Activated CD8-positive, alpha-beta T cell treated with anti-CD3 and anti-CD28 coated beads for 36 hours (primary cell): ENCODE results near the gene NRG3. TPM values are rescaled to one million over a fixed set of nuclear protein-coding genes. Genes with fewer than 3 reads are reported as not detected.

Experiments used
- ATAC-seq: fragments of 200-7000 bp; cut with Tn5 transposase; one replicate; pipeline ENCODE4 v1.10.0; 2021; ENCODE audit warnings: mild to moderate bottlenecking, moderate library complexity
- CTCF ChIA-PET: fragments of 350-600 bp; sonication (Branson Sonifier 250); formaldehyde crosslinking; loops from one replicate; lab custom pipeline; 2021; ENCODE audit warnings: antibody characterized with exemption; lab: Charles Lee
- POLR2A ChIA-PET: fragments of 350-600 bp; sonication (Branson Sonifier 250); formaldehyde crosslinking; loops from one replicate; lab custom pipeline; 2021; ENCODE audit warnings: antibody characterized with exemption; lab: Charles Lee
- DNase-seq: peaks from one replicate; pipeline ENCODE4 v3.0.0-alpha.2; 2020
- H3K27ac Mint-ChIP-seq: one replicate; pipeline ENCODE4 v1.8.0; 2021; ENCODE audit warnings: mild to moderate bottlenecking, mixed read lengths
- H3K27me3 Mint-ChIP-seq: one replicate; pipeline ENCODE4 v1.8.0; 2021; ENCODE audit warnings: mixed read lengths
- H3K36me3 Mint-ChIP-seq: one replicate; pipeline ENCODE4 v1.8.0; 2021; ENCODE audit warnings: low read depth, mixed read lengths
- H3K4me1 Mint-ChIP-seq: one replicate; pipeline ENCODE4 v1.8.0; 2021; ENCODE audit warnings: low read depth, mixed read lengths
- H3K4me3 Mint-ChIP-seq: one replicate; pipeline ENCODE4 v1.8.0; 2021; ENCODE audit warnings: mild to moderate bottlenecking, moderate library complexity, mixed read lengths
- H3K9me3 Mint-ChIP-seq: one replicate; pipeline ENCODE4 v1.8.0; 2021; ENCODE audit warnings: mixed read lengths
- intact Hi-C: fragments of 100-400 bp; cut with micrococcal nuclease; formaldehyde crosslinking; loops from one replicate; pipeline ENCODE4 v1.10.0; 2022
- total RNA-seq, 2 experiments: library from RNA; stranded (reverse); gene quantifications; one replicate each; pipeline ENCODE4 v1.2.3, GENCODE V29; 2021
- TF ChIP-seq, protein P1 (sequence below): fragments of 200-600 bp; IDR thresholded peaks from one replicate; pipeline ENCODE4 v1.8.0; 2022; ENCODE audit warnings: antibody characterized with exemption, mild to moderate bottlenecking

NRG3 gene
- total RNA-seq, 2 experiments from 2014 or later, result not detected

DNA sequence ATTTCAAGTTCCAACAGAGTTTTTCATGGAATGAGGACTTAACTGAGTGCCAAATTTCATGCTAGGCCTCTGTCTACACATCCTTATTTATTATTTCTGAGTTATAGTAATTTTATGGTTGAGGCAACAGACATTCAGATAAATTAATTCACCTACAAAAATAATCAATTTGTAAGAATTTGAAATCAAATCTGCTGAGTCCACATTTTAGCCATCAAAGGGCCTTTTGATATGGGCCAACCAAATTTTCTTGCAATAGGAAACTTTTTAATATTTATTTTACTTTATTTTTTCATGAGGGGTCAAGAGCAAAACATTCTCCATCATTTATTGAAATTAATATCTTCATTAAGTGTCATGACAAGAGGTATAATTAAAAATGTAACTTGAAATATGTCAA is 875.5 kb downstream of the NRG3 start:
- CTCF ChIA-PET, result no interaction called here
- TF ChIP-seq, protein P1, sequence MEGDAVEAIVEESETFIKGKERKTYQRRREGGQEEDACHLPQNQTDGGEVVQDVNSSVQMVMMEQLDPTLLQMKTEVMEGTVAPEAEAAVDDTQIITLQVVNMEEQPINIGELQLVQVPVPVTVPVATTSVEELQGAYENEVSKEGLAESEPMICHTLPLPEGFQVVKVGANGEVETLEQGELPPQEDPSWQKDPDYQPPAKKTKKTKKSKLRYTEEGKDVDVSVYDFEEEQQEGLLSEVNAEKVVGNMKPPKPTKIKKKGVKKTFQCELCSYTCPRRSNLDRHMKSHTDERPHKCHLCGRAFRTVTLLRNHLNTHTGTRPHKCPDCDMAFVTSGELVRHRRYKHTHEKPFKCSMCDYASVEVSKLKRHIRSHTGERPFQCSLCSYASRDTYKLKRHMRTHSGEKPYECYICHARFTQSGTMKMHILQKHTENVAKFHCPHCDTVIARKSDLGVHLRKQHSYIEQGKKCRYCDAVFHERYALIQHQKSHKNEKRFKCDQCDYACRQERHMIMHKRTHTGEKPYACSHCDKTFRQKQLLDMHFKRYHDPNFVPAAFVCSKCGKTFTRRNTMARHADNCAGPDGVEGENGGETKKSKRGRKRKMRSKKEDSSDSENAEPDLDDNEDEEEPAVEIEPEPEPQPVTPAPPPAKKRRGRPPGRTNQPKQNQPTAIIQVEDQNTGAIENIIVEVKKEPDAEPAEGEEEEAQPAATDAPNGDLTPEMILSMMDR, result no peak
- no peaks in the 10 kb centered on the region for H3K4me1 Mint-ChIP-seq
- POLR2A ChIA-PET, result no interaction called here
- DNase-seq (no peak), ATAC-seq (no peak)
- intact Hi-C loops, result no loop called here
- H3K36me3 Mint-ChIP-seq, result no peaks in the 10 kb centered on the region
- H3K9me3 Mint-ChIP-seq, result no peaks in the 10 kb centered on the region
- no peaks in the 10 kb centered on the region for H3K27me3 Mint-ChIP-seq
- H3K27ac Mint-ChIP-seq, result no peak overlapping the region
- no peak overlapping the region for H3K4me3 Mint-ChIP-seq

DNA sequence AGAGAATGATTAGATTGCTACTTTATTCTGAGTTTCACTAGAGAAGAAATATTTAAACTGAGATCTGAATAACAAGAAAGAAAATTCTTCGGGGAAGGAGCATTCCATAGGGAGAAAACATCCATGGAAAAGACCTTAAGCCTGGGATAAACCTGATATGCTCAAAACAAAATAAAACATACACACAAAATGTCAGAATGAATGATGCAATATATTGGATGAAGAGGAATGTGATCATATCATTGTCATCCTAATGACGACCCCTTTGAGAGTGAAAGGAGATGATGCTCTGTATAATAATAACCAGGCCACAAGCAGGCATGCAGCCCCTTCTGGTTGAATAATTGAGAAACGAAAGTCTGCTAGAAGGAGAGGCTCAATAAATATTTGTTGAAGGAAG is 882.4 kb downstream of the NRG3 start:
- H3K27ac Mint-ChIP-seq, result no peak overlapping the region
- ChIA-PET CTCF (no interaction called here), POLR2A (no interaction called here)
- TF ChIP-seq, protein P1, result no peak
- ATAC-seq (no peak), DNase-seq (no peak)
- H3K27me3 Mint-ChIP-seq, result no peaks in the 10 kb centered on the region
- no peaks in the 10 kb centered on the region for H3K36me3 Mint-ChIP-seq
- intact Hi-C loops, result no loop called here
- no peak overlapping the region for H3K4me3 Mint-ChIP-seq
- H3K4me1 Mint-ChIP-seq, result no peaks in the 10 kb centered on the region
- H3K9me3 Mint-ChIP-seq, result peaks cover 1% of the 10 kb centered on the region

DNA sequence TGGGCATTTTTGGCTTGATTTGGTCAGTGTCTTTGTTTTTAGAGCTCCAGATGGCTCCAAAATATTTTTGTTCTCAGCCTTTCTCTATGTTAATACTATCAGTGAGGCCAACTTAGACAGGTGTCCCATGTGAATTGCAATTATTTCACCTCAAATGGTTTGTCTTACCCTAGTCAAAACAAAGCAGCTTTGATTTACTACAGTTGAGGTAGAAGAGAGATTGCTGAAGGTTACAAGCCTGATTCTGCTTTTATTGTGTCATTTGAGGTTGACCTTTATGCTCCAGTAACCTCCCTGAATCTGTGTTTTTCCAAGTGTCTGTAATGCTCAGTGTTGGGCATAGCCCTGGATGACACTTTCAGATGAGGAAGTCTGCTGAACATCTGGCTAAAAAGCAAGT is 882.9 kb downstream of the NRG3 start:
- no peak for ATAC-seq
- TF ChIP-seq, protein P1, result no peak
- CTCF ChIA-PET, result no interaction called here
- DNase-seq, result no peak
- Mint-ChIP-seq H3K27me3 (no peaks in the 10 kb centered on the region), H3K4me1 (no peaks in the 10 kb centered on the region), H3K36me3 (no peaks in the 10 kb centered on the region), H3K4me3 (no peak overlapping the region), H3K27ac (no peak overlapping the region), H3K9me3 (peaks cover 1% of the 10 kb centered on the region)
- POLR2A ChIA-PET, result interaction anchor here (0.6 kb wide), 1 partner anchor 1706 kb away, joined by 3 read pairs; no protein-coding TSS in a partner anchor
- intact Hi-C loops, result no loop called here

DNA sequence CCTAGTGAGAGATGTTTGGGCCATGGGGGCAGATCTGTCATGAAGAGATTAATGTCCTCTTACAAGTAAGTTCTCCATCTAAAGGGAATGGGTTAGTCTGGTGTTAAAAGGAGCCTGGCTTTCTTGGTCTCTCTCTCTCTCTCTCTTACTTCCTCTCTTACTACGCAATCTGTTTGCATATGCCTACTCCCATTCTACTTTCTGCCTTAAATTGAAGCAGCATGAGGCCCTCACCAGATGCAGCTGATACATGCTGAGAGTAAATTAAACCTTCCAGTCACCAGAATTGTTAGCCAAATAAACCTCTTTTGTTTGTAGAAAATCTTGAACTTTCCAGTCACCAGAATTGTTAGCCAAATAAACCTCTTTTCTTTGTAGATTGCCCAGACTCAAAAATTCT is 884.1 kb downstream of the NRG3 start:
- ChIA-PET CTCF (no interaction called here), POLR2A (no interaction called here)
- H3K4me3 Mint-ChIP-seq, result no peak overlapping the region
- no peaks in the 10 kb centered on the region for H3K4me1 Mint-ChIP-seq
- H3K27me3 Mint-ChIP-seq, result no peaks in the 10 kb centered on the region
- DNase-seq, result no peak
- H3K27ac Mint-ChIP-seq, result no peak overlapping the region
- ATAC-seq, result no peak
- intact Hi-C loops, result no loop called here
- H3K36me3 Mint-ChIP-seq, result no peaks in the 10 kb centered on the region
- TF ChIP-seq, protein P1, result no peak
- peaks cover 1% of the 10 kb centered on the region for H3K9me3 Mint-ChIP-seq

DNA sequence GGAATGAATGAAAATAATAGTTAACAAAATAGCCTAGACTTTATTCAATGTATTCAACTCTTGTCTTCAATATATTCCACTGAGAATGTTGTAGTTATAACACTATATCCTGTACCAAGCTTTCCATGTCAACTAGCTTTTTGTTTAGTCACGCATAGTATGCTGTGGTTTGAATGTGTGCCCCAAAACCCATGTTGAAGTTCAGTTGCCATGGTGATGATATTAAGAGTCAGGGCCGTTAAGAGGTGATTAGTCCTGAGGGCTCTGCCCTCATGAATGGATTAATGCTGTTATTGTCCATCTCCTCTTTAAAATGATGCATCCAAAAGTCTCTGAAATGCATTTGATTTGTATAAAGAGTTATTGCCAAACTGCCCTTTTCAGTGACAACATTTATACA is 887.6 kb downstream of the NRG3 start:
- POLR2A ChIA-PET, result no interaction called here
- H3K4me3 Mint-ChIP-seq, result no peak overlapping the region
- ATAC-seq, result no peak
- no peaks in the 10 kb centered on the region for H3K27me3 Mint-ChIP-seq
- H3K9me3 Mint-ChIP-seq, result no peaks in the 10 kb centered on the region
- intact Hi-C loops, result no loop called here
- TF ChIP-seq, protein P1, result no peak
- DNase-seq, result no peak
- H3K27ac Mint-ChIP-seq, result no peak overlapping the region
- no peaks in the 10 kb centered on the region for H3K36me3 Mint-ChIP-seq
- CTCF ChIA-PET, result no interaction called here
- no peaks in the 10 kb centered on the region for H3K4me1 Mint-ChIP-seq
